Stimulated activated CD4-positive, alpha-beta T cell treated with anti-CD3 and anti-CD28 coated beads, Interleukin-15, amount 100 ng/mL, for 48 hours (primary cell): ENCODE results near the gene VWA7.

Experiments used
- DNase-seq, 2 donors: peaks; one replicate each; pipeline ENCODE4 v3.0.0-alpha.2; 2020; ENCODE audit warnings: low read depth in 2 of 2

VWA7 gene

DNA sequence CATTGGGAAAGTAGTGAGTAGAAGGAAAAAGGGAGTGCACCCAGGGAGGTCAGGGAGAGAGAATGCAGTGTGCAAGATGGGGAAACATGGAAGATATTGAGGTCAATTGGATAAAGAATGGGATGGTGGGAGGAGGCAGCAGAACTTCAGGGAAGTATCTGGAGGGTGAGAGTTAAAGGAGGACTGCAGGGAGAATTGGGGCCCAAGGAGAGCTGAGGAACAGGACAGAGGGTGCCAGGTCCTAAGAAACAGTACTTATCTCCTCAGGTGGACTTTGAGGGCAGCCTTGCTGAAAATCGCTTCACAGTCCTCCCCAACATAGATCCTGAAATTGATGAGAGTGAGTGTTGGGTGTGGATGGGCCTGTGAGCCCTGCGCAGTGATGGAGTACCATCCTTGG, 18.8 kb downstream of the VWA7 start:
- no peak for DNase-seq

DNA sequence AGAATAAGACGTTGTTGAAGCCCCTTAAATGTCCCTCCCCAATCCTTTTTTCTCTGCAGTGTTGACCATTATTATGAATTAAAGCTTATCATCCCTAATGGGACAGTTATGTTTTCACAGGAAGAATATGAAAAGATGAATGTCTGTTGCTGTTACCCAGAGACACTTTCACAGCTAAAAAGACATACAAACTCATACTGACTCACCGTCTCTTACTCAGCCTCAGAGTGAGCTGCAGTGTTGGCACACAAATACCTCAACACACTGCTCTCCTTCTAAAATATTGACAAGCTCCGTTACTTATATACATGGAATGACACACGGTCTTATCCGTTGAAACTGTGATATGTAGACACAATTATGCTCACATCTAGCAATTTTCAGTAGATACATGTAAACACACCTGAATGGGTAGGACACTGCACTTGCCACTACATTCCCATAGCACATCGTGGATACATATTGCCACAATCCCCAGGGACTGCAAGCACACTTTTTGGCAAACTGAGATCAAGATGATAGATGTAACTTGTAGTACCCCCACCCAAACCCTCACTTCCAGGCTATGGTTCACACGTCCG, 24.3 kb downstream of the VWA7 start:
- DNase-seq, result no peak

DNA sequence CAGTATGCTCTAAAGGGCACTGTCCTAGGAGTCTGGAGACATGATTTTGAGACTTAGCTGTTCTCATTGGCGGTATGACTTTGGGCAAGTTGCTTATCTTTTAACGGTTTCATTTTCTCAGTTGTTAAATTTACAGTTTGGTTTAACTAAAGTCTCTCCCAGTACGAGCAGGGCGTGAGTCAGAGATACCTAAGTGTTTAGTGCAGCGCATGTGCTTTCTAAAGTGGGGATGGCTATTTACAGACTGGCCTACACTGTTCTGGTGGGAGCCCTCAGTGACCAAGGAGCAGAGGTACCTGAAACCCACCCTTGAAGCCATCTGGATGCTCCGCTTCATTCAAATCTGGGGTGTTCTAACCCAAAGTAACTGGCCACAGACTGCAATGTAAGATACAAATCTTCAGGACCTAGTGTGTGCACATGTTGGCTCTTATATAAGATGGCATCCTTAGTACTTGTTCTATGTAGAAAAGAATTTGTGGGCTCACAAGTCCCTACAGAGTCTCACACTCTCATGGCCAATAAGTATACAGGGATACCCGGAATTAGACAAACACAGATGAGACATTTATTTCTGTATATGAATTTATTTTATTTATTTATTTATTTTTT, 26.6 kb downstream of the VWA7 start:
- no peak for DNase-seq

DNA sequence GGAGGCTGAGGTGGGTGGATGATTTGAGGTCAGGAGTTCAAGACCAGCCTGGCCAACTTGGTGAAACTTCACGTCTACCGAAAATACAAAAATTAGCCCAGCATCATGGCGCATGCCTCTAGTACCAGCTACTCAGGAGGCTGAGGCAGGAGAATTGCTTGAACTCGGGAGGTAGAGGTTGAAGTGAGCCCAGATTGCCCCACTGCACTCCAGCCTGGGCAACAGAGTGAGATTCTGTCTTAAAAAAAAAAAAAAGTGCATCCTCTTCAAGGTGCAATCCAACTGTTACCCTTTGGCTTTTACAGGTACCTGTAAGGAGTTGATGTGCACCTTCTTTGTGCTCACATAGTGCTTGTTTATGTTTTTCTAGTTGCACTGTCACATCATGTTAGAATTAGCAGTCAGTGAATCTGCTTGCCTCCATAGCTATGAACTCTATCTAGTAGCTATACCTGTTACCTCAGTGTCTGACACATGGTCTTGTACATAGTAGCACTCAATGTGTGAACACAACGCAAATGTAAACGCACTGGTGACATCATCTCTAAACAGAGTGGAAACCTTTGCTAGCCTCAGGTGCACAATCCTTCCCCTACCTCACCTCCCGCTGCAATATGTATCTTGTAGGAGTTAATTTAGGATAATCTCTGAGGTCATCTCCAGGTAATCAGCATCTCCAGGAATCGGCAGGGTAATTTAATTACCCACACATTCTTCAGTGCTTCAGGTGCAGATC, 27.7 kb downstream of the VWA7 start:
- no peak for DNase-seq

DNA sequence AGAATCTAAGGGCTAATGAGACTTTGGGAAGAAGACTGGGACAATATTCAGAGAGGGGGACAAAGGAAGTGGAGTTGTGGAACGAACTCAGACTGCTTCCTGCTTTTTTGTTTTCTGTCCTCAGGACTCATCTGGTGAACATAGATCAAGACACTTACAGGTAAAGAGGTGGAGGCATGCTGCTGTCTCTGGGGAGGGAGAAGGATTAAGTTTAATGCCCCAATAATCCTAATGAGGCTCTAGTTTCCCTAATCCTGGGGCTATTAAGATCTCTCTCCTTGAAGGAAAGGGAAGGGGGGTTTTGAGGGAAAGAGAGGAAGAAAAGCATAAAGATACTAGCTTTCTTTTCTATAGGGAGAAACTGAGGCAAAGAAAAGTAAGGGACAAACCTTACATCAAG, 32.7 kb downstream of the VWA7 start:
- DNase-seq, result no peak

DNA sequence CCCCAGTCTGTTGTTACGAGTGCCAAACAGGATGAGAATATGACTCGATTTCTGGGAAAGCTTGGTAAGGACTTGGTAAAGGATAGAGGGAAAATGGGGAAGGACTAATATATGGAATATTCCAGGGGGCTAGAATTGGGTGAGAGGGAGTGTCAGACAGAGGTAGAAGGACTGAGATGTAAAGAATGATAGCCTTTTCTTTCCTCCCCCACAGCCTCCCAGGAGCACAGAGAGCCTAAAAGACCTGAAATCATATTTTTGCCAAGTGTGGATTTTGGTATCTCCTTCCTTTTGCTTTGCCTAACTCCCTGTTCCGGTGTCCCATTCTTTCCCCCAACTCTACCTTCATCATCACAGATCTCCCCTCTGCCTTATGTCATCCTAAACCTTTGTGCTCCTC, 34.2 kb downstream of the VWA7 start:
- DNase-seq, result no peak

DNA sequence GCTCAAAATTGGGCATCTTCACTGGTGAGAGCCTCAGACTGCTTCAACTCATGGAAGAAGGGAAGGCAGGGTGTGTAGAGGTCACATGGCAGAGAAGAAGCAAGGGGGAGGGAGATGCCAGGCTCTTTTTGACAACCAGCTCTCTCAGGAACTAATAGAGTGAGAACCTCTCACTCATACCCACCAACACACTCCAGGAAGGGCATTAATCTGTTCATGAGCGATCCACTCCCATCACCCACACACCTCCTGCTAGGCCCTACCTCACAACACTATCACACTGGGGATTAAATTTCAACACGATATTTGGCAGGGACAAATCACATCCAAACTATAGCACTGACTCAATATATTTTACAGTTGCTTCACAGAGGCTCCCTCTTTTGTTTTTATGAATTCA, 35.3 kb downstream of the VWA7 start:
- DNase-seq, result no peak

DNA sequence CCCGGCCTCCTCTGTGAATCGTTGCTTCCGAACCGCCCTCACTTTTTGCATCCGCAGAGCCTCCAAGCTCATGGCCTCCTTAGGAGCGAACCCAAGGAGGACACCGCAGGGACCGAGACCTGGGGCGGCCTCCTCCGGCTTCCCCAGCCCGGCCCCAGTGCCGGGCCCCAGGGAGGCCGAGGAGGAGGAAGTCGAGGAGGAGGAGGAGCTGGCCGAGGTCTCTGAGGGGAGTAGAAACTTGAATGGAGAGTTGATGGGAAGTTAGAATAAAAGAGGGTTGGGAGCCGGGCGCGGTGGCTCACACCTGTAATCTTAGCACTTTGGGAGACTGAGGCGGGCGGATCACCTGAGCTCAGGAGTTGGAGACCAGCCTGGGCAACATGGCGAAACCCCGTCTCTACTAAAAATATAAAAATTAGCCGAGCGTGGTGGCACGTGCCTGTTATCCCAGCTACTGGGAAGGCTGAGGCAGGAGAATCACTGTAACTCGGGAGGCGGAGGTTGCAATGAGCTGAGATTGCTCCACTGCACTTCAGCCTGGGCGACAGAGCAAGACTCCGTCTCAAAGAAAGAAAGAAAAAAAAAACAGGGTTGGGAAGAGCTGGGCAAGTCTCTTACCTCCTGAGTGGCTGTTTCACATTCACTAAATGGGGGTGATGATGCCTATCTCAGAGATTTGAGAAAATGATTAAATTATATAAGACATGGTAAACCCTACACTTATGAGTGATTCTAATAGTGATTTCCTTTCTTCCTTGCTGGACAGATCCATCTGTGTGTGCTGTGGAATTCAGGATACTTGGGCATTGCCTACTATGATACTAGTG, 36.5 kb downstream of the VWA7 start:
- DNase-seq, result no peak

DNA sequence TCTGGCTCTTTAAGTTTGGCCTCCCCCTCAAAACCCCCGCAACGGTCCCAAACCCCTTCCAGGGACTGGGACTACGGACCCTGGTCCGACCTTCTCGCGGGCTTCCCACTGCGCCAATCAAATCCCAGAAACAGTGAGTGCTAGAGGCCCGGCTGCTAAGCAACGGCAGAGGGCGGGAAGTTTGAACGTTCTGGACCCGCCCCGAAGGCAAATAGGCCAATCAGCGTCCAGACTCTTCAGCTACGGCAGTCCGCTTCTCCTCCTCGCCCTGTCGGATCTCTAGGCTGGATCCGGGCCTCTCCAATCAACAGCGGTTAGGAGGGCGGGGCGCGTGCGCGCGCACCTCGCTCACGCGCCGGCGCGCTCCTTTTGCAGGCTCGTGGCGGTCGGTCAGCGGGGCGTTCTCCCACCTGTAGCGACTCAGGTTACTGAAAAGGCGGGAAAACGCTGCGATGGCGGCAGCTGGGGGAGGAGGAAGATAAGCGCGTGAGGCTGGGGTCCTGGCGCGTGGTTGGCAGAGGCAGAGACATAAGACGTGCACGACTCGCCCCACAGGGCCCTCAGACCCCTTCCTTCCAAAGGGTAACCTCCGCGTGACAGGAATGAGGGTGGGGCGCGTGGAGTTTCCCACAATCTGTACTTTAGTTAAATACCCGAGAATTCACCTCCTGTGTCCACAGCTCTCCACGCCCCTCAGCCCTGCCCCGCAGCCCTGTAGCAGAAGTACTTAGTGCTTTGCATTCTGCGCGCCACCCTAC, 37.3 kb downstream of the VWA7 start, which contains the start of gene MSH5:
Gene MSH5, plus strand, starts transcription at position 367 of the 758 bp plus-strand sequence. CDS start 462 bp downstream, outside the sequence.
- peak; percentile 95 for DNase-seq

DNA sequence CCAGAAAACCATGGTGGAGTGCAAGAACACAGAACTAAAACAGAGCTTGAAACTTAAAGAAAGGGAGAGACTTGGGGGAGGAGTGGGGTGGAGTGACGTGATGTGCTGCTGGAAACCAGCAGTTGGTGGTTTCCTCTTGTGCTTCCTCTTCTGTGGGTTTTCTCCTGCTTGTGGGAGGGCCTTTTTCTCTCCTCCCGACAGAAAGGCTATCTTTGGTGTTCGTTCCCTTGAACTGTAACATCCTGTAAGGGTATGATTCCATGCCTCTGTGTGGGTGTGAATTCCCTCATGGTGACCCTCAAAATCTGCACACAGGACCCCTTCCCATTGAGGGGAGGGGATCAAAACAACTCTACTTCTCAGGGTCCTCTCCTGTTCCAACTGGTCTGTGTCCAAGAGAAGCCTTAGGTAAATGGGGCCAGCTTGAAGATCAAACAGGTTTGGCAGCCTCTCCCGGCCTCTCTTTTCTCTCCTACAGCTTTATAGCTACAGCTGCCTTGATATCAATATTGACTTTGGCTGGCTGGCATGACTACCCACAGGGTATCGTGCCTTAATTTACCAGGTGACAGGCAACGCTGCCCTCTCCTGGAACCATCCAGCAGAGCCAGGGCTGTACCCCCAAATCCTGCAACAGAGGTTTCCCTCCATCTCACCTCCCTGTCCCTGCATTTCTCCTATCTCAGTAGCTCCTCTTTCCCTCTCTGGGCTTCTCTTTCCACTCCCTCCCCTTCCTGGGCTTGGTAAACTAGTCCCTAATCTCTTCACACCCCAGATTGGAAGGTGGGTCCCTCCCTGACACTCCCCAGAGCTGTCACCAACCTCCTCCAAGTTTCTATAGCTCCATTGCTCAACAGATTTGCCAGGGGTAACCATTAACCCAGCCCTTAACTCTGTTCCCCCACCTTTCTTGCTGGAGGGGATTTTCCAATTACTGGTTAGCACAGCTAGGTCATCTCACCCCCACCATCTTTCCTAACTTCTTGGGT, 38.8 kb downstream of the VWA7 start:
- DNase-seq, result peak; percentile 30 to 46

DNA sequence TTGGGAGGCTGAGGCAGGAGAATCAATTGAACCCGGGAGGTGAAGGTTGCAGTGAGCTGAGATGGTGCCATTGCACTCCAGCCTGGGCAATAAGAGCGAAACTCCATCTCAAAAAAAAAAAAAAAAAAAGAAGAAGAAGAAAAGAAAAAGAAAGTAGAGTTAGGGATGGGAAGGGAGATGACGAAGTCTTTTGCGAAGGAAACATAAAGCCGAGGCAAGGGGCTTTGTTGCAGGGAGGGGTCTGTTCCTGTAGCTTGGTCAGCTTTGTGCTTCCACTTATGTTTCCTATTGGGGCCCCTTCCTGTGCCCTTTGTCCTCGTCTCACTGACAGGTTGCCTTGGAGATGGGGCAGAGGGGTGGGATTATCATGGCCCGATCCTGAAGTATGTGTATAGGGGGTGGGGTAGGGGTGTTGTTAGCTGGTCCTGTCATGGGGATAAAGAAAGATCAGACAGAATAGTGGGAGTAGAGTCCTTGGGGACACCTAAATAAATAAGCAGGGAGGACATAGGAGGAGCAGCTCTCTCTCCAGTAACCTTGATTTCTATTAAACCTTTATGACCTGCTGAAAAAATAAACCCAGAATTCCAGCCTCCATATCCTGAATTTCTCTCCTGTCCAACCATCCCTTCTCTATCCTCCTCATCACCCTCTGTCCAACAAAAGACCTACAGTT, 39.7 kb downstream of the VWA7 start:
- no peak for DNase-seq

DNA sequence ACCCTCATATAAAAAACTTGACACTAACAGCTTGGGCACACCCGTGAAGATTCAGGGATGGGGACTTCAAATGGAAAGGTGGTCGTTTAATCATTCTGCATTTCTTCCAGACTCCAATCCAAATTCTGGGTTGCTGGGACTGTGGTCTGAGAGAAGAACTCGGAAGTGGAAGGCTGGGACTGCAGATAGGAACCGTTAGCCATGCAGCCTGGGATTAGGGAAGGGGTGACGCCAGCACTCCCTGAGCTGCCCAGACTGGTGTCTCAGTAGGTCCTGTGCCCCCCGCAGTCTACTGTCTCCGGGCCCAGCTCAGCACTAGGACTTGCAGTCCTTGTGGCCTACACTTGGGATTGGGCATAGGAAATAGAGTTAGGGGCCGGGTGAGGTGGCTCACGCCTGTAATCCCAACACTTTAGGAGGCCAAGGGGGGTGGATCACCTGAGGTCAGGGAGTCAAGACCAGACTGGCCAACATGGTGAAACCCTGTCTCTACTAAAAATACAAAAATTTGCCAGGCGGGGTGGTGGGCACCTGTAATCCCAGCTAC, 40.3 kb downstream of the VWA7 start:
- no peak for DNase-seq

DNA sequence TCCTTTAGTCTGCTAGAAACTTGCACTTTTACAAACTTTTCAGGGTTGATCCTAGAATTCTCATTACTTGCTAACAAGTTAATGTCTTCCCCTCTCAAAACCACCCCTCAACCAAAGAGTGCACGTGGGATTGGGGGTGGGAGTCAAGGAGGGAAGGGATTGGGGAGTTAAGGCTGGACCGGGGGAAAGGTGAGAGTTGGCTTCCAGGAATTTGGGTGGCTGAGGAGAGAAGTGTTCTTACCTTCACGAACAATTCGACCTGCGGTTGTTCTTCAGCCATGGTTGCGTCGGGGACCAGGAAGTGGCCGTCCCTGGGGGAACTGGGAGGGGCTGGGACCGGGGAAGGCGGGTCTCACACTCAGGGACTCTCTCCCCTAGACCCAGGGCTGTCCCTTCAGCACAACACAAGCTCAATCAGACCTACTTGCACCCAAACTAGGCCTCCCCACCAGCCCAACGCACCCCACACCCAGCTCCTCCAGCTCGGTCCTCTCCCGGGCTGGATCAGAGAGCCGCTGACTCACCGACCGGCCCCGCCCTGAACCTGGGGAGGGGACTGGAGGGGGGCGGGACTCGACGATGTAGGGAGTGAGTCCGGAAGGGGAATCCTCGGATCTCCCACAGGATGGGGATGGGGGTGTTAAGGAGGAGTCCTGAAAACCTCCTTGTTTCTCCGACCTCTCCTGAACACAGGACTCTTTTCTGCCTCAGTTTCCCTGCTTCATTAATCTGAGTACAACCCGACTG, 40.9 kb downstream of the VWA7 start, which contains the start of gene CLIC1:
Gene CLIC1, minus strand, starts transcription at position 510 of the 747 bp plus-strand sequence. Its CDS starts 230 bp downstream, at position 280.
- DNase-seq, result peak; percentile 65 to 80

DNA sequence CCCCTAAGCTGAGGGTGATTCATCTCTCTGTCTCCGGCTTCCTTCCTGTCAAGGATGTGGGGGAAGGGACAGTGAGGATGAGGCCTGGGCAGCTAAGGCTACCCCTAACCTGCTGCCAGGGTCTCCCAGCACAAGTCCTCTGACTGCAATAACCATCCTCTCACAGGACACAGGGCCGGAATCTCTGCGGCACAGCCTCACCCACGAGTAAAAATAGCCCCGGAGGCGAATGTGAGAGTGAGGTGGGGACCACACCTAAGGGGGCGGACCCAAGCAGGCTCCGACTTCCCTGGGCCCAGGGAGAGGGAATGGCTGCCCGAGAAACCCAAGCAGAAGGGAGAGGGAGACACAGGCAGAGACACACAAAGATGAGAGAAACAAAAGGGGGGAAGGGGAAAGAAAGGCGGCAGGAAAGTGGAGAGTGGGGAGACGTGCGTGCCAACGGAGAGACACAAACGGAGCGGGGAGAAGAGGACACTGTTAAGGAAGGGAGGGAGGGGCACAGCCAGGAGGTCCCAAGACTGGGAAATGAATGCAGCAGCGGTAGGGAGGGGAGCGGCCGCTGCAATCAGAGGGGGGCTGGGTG, 42.2 kb downstream of the VWA7 start:
- peak in 1 of 2 donors; percentile 38 for DNase-seq

DNA sequence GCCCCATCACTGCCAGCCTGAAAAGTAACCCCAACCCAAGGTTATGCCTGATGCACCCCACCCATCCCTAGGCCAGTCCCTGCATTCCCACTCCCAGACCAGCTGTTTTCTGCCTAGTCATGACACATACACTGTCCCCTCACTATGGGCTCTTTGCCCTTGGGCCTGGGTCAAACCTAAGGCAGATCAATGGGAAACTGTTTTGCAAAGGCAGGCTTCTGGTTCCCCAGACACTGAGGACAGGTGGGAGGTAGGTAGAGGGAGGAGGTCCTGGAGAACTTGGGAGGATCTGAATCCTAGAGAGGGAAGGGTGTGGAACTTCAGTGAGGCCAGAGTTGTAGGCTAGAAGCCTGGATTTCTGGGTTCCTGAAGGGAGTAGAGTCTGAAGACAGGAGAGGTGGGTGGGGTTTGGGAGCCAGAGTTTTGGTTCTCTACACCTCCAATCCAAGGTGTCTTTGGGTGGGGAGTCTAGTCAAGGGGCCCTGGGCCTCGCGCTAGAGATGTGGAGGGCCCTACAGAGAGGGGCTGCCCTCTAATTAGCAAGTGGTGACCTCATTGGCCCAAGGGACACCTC, 42.8 kb downstream of the VWA7 start:
- DNase-seq, result no peak

DNA sequence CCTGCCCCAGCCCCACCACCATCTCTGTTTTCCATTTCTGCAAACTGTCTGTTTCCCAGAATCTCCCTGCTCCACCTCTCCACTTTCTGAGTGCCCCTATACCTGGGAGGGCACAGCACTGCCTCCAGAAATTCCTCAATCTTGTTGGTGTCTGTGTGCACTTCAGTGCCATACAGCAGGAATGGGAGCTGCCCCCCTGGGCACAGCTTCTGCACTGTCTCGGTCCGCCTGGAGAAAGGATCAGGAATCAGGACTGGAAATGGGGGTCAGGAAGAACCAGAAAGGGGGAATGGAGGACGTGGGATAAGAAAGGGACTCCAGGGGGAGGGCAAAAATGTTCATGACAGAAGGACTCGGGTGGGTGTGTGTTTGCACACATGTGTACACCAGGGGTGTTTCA, 43.4 kb downstream of the VWA7 start:
- DNase-seq, result no peak

DNA sequence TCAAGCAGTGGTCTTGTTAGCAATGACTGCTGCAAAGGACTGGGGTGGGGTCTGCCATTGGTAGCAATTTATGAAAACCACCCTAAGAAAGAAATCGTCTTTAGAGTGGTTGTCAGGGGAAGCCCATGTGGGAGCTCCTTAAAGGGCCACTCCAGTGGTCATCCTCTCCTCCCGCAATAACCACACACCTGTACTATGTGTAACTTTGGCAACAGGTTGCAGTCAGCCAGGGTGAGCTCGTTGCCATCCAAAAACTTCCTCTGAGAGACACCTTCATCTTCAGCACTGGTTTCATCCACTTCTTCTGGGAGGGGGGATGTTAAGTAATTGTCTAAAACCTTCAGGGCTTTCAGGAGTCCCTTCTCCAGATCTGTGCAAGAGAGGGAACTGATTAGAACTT, 45.1 kb downstream of the VWA7 start:
- no peak for DNase-seq

DNA sequence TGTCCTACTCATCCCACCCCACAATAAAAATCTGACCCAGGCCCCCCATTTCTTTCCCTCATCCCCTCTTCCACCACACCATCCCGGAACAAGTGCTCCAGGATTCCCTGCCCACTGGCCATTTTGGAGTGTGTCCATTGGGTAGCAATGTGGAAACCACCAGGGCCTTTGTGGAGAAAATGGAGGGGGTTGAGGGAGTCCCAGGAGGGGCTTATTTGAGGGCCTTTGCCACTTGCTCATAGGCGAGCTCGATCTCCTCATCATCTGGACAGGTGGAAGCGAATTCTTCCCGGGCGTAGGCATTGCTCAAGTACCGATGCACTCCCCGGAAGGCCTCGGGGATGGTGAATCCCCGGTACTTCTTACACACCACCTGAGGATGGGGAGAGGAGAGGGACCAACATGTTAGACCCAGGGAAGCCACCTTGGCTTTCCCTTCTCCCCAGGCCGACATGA, 46.5 kb downstream of the VWA7 start:
- DNase-seq, result no peak
